GM04504 (cell line): Measurements from ENCODE around the gene MYCT1.

Source experiments
- DNase-seq: peaks from one replicate; pipeline ENCODE4 v3.0.0-alpha.2; 2012; ENCODE audit warnings: low read depth

MYCT1 gene

GRCh38 chr6:152723398-152723797 lies 25.7 kb downstream of the MYCT1 start:
- DNase-seq: peak; percentile 10

- no peak for DNase-seq
These were observed 28.6 kb downstream of the MYCT1 start for GRCh38 chr6:152726313-152726712.

GRCh38 chr6:152727507-152727906 lies 29.8 kb downstream of the MYCT1 start:
- no peak for DNase-seq

- no peak for DNase-seq
These were observed 36.9 kb downstream of the MYCT1 start for GRCh38 chr6:152734630-152735029.

- DNase-seq: no peak
These were observed 39.1 kb downstream of the MYCT1 start for GRCh38 chr6:152736687-152737273.

GRCh38 chr6:152745509-152746171 lies 47.9 kb downstream of the MYCT1 start:
- DNase-seq: no peak

- peak; percentile 8 for DNase-seq
These were observed 48.5 kb downstream of the MYCT1 start for GRCh38 chr6:152746172-152746553.

GRCh38 chr6:152748843-152749242 lies 51.1 kb downstream of the MYCT1 start:
- DNase-seq: no peak

GRCh38 chr6:152749336-152749735 lies 51.6 kb downstream of the MYCT1 start:
- DNase-seq: no peak

GRCh38 chr6:152750694-152751093 lies 53.0 kb downstream of the MYCT1 start, which contains the start of gene VIP:
Gene VIP (plus strand): TSS chr6:152750797. CDS start chr6:152752178, 1,381 bp downstream.
- DNase-seq: peak; percentile 8

GRCh38 chr6:152765331-152765730 lies 67.6 kb downstream of the MYCT1 start:
- no peak for DNase-seq

GRCh38 chr6:152769159-152769558 lies 71.5 kb downstream of the MYCT1 start:
- DNase-seq: no peak

GRCh38 chr6:152769993-152770392 lies 72.3 kb downstream of the MYCT1 start:
- DNase-seq: no peak

GRCh38 chr6:152771061-152771687 lies 73.5 kb downstream of the MYCT1 start:
- DNase-seq: no peak
